T-helper 1 cell treated with Interleukin-12 subunit alpha and Interleukin-12 subunit beta and Interleukin-4 antibody, amounts not matched to agents 30 ng/mL and 1 ng/mL, for 36 hours (primary cell): ENCODE data around the gene SCGB1C1. TPM values are rescaled to one million over a fixed set of nuclear protein-coding genes. Genes with fewer than 3 reads are reported as not detected.
"Not testable (repeated sequence)": the region's sequence is repeated elsewhere in the genome, so short reads cannot be mapped to it uniquely, and the experiment has no call there.

Experiments
- intact Hi-C: fragments of 100-400 bp; cut with micrococcal nuclease; formaldehyde crosslinking; loops from one replicate; pipeline ENCODE4 v1.15.1; 2024
- total RNA-seq: library from RNA; stranded (reverse); gene quantifications from 2 replicates; pipeline ENCODE4 v1.2.3, GENCODE V29; 2022

The SCGB1C1 gene
- total RNA-seq, result not detected in 2 replicates

- intact Hi-C loops, result not testable (repeated sequence)
Observed at GRCh38 chr11:192674-193128, at the start of gene SCGB1C1. TSS of gene SCGB1C1 (plus strand) at chr11:193078. CDS start at chr11:193100, 22 bp downstream.

GRCh38 chr11:180242-180641, 12.6 kb upstream of the SCGB1C1 start:
- intact Hi-C loops, result not testable (repeated sequence)

- intact Hi-C loops, result not testable (repeated sequence)
Observed at GRCh38 chr11:189200-189783, 3.6 kb upstream of the SCGB1C1 start.

- intact Hi-C loops, result not testable (repeated sequence)
Observed at GRCh38 chr11:189843-190311, 3.0 kb upstream of the SCGB1C1 start.

- intact Hi-C loops, result not testable (repeated sequence)
Observed at GRCh38 chr11:190546-190945, 2.3 kb upstream of the SCGB1C1 start.

- intact Hi-C loops, result not testable (repeated sequence)
Observed at GRCh38 chr11:191490-192478, 1.1 kb upstream of the SCGB1C1 start.

- intact Hi-C loops, result not testable (repeated sequence)
Observed at GRCh38 chr11:193481-193880, 603 bp downstream of the SCGB1C1 start.

- intact Hi-C loops, result no loop called here
Observed at GRCh38 chr11:196786-197731, 4.2 kb downstream of the SCGB1C1 start.

- intact Hi-C loops, result no loop called here
Observed at GRCh38 chr11:197741-198235, 4.9 kb downstream of the SCGB1C1 start.

GRCh38 chr11:198236-198806, 5.4 kb downstream of the SCGB1C1 start:
- intact Hi-C loops, result no loop called here

GRCh38 chr11:199004-199581, 6.2 kb downstream of the SCGB1C1 start:
- intact Hi-C loops, result no loop called here

GRCh38 chr11:199782-200181, 6.9 kb downstream of the SCGB1C1 start:
- intact Hi-C loops, result no loop called here

GRCh38 chr11:200224-201003, 7.5 kb downstream of the SCGB1C1 start:
- intact Hi-C loops, result no loop called here

GRCh38 chr11:201966-202365, 9.1 kb downstream of the SCGB1C1 start:
- intact Hi-C loops, result no loop called here

GRCh38 chr11:202490-202889, 9.6 kb downstream of the SCGB1C1 start:
- intact Hi-C loops, result no loop called here

- intact Hi-C loops, result no loop called here
Observed at GRCh38 chr11:203056-203944, 10.4 kb downstream of the SCGB1C1 start.

- intact Hi-C loops, result no loop called here
Observed at GRCh38 chr11:203945-204586, 11.2 kb downstream of the SCGB1C1 start.
